Activated naive CD8-positive, alpha-beta T cell treated with anti-CD3 and anti-CD28 coated beads, Interleukin-2, amount 10 ng/mL, durations not matched to agents 7 days and 5 days (primary cell): Measurements from ENCODE around the gene TADA2A. TPM values are rescaled to one million over a fixed set of nuclear protein-coding genes. Genes with fewer than 3 reads are reported as not detected.
"Not testable (repeated sequence)": the region's sequence is repeated elsewhere in the genome, so short reads cannot be mapped to it uniquely, and the experiment has no call there.

Source experiments
- ATAC-seq: fragments of 150-1000 bp; cut with Tn5 transposase; one replicate; pipeline ENCODE4 v1.10.0; 2021; ENCODE audit warnings: low read depth, moderate library complexity
- POLR2A ChIA-PET: fragments of 350-600 bp; sonication (Branson Sonifier 250); formaldehyde crosslinking; loops from one replicate; lab custom pipeline; 2021; ENCODE audit warnings: antibody characterized with exemption; lab: Charles Lee
- DNase-seq: peaks from one replicate; pipeline ENCODE4 v3.0.0; 2021
- H3K27ac Mint-ChIP-seq: one replicate; pipeline ENCODE4 v1.8.0; 2022; ENCODE audit warnings: mild to moderate bottlenecking, mixed read lengths
- H3K27me3 Mint-ChIP-seq: one replicate; pipeline ENCODE4 v1.8.0; 2022; ENCODE audit warnings: mild to moderate bottlenecking, moderate library complexity, mixed read lengths
- H3K36me3 Mint-ChIP-seq: one replicate; pipeline ENCODE4 v1.8.0; 2021; ENCODE audit warnings: mild to moderate bottlenecking, mixed read lengths
- H3K4me1 Mint-ChIP-seq: one replicate; pipeline ENCODE4 v1.8.0; 2021; ENCODE audit warnings: mixed read lengths
- H3K4me3 Mint-ChIP-seq: one replicate; pipeline ENCODE4 v1.8.0; 2022; ENCODE audit warnings: mild to moderate bottlenecking, moderate library complexity, mixed read lengths
- H3K9me3 Mint-ChIP-seq: one replicate; pipeline ENCODE4 v1.8.0; 2021; ENCODE audit warnings: mixed read lengths
- total RNA-seq, 2 experiments: library from RNA; stranded (reverse); gene quantifications; one replicate each; pipeline ENCODE4 v1.2.3, GENCODE V29; 2021

The TADA2A gene
- total RNA-seq, 2 experiments from 2014 or later: 34.5 to 35.8 TPM

DNA sequence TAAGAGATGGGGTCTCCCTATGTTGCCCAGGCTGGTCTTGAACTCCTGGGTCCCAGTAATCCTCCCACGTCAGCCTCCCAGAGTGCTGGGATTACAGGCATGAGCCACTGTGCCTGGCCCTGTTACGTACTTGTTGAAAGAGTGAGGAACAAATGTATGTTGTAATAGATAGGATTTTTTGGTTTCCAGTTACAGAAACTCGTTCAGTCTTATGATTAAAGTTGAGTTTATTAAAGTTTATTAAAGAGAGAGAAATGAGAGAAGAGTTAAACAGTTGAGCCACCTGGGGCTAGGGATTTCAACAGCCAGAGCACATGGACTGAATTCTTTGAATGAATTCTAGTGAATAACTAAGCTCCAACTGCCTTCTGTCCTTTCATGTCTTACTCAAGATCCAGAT is 3.7 kb downstream of the TADA2A start:
- H3K4me1 Mint-ChIP-seq: peaks cover 21% of the 10 kb centered on the region
- no peaks in the 10 kb centered on the region for H3K27me3 Mint-ChIP-seq
- POLR2A ChIA-PET: interaction anchor here (1.1 kb wide), 1 partner anchor 9 kb away, joined by 4 read pairs; no protein-coding TSS in a partner anchor
- H3K27ac Mint-ChIP-seq: no peak overlapping the region
- peaks cover 36% of the 10 kb centered on the region for H3K36me3 Mint-ChIP-seq
- H3K4me3 Mint-ChIP-seq: no peak overlapping the region
- H3K9me3 Mint-ChIP-seq: no peaks in the 10 kb centered on the region
- DNase-seq (no peak), ATAC-seq (no peak)

GRCh38 chr17:37413875-37414519 is 7.3 kb downstream of the TADA2A start:
- DNase-seq: no peak
- H3K27ac Mint-ChIP-seq: no peak overlapping the region
- no peak overlapping the region for H3K4me3 Mint-ChIP-seq
- H3K36me3 Mint-ChIP-seq: peaks cover 37% of the 10 kb centered on the region
- ATAC-seq: no peak
- no peaks in the 10 kb centered on the region for H3K27me3 Mint-ChIP-seq
- H3K9me3 Mint-ChIP-seq: no peaks in the 10 kb centered on the region
- peaks cover 5% of the 10 kb centered on the region for H3K4me1 Mint-ChIP-seq
- POLR2A ChIA-PET: no interaction called here

GRCh38 chr17:37417852-37418251 is 11.2 kb downstream of the TADA2A start:
- no peaks in the 10 kb centered on the region for H3K27me3 Mint-ChIP-seq
- no peak for DNase-seq
- no peak for ATAC-seq
- no peak overlapping the region for H3K4me3 Mint-ChIP-seq
- H3K36me3 Mint-ChIP-seq: peaks cover 19% of the 10 kb centered on the region
- no peak overlapping the region for H3K27ac Mint-ChIP-seq
- no peaks in the 10 kb centered on the region for H3K9me3 Mint-ChIP-seq
- H3K4me1 Mint-ChIP-seq: peaks cover 3% of the 10 kb centered on the region
- POLR2A ChIA-PET: no interaction called here

DNA sequence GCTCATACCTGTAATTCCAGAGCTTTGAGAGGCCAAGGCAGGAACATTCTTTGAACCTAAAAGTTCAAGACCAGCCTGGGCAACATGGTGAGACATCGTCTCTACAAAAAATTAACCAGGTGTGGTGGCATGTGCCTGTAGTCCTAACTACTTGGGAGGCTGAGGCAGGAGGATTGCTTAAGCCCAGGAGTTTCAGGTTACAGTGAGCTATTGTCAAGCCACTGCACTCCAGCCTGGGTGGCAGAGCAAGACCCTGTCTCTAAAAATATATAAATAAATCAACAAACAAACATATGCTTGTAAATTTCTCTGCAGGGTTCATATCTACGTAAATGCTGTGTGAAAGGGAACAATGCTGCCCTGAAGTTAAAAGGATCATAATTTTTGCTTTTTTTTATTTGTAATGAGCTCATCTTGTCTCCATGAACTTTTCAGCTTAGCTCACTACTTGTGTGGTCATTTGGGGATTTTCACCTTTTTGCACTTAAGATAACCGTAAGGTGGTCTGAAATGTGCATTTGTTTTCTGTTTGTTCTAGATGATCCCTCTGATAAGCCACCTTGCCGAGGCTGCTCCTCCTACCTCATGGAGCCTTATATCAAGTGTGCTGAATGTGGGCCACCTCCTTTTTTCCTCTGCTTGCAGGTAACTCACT is 16.4 kb downstream of the TADA2A start:
- H3K9me3 Mint-ChIP-seq: no peaks in the 10 kb centered on the region
- H3K4me3 Mint-ChIP-seq: no peak overlapping the region
- POLR2A ChIA-PET: interaction anchor here (0.7 kb wide), 1 partner anchor 15 kb away, joined by 3 read pairs; no protein-coding TSS in a partner anchor
- no peaks in the 10 kb centered on the region for H3K27me3 Mint-ChIP-seq
- DNase-seq (no peak), ATAC-seq (no peak)
- peaks cover 6% of the 10 kb centered on the region for H3K4me1 Mint-ChIP-seq
- H3K27ac Mint-ChIP-seq: peak overlapping the region; percentile 76
- peaks cover 15% of the 10 kb centered on the region for H3K36me3 Mint-ChIP-seq

DNA sequence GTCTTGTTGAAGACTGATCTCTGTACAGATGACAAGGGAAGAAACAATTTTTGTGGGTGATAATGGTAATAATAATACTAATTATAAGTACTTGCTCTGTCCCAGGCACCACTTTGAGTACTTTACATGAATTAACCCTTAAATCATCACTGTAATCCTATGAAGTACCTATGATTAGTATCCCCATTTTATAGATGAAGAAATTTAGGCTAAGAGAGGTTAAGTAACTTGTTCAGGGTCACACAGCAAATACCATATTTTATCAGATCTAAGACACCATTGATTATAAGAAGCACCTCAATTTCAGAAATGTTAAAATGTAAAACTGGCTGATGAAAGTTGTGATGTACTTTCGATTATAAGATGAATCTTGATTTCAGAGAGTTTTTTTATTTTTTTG is 18.6 kb downstream of the TADA2A start:
- H3K4me1 Mint-ChIP-seq: peaks cover 16% of the 10 kb centered on the region
- no peak for ATAC-seq
- no peaks in the 10 kb centered on the region for H3K9me3 Mint-ChIP-seq
- no peaks in the 10 kb centered on the region for H3K27me3 Mint-ChIP-seq
- peaks cover 18% of the 10 kb centered on the region for H3K36me3 Mint-ChIP-seq
- H3K4me3 Mint-ChIP-seq: no peak overlapping the region
- POLR2A ChIA-PET: interaction anchor here (0.6 kb wide), 2 partner anchors 16 to 125 kb away, joined by 3 to 4 read pairs; no protein-coding TSS in a partner anchor
- no peak for DNase-seq
- H3K27ac Mint-ChIP-seq: no peak overlapping the region

DNA sequence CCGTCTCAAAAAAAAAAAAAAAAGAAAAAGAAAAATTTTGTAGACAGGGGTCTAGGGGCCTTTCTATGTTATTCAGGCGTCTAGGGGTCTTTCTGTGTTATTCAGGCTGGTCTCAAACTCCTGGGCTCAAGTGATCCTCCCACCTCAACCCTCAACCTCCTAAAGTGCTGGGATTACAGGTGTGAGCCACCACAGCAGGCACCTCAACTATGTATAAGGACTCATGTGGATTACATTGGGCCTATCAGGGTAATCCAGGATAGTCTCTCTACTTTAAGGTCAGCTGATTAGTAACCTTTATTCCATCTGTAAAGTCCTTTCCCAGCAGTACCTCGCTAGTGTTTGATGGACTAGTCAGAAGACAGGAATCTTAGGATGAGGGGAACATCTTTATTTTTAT is 22.4 kb downstream of the TADA2A start:
- Mint-ChIP-seq H3K27ac (peak overlapping the region; percentile 88), H3K4me1 (peaks cover 28% of the 10 kb centered on the region), H3K36me3 (peaks cover 29% of the 10 kb centered on the region), H3K4me3 (no peak overlapping the region), H3K27me3 (no peaks in the 10 kb centered on the region), H3K9me3 (no peaks in the 10 kb centered on the region)
- ATAC-seq (no peak), DNase-seq (no peak)
- POLR2A ChIA-PET: no interaction called here

GRCh38 chr17:37429453-37429852 is 22.8 kb downstream of the TADA2A start:
- Mint-ChIP-seq H3K27ac (peak overlapping the region; percentile 88), H3K4me1 (peaks cover 28% of the 10 kb centered on the region), H3K36me3 (peaks cover 32% of the 10 kb centered on the region), H3K27me3 (no peaks in the 10 kb centered on the region), H3K4me3 (peak overlapping the region; percentile 63), H3K9me3 (no peaks in the 10 kb centered on the region)
- no peak for DNase-seq
- POLR2A ChIA-PET: interaction anchor here (0.9 to 1.4 kb wide), 4 partner anchors 22 to 884 kb away, joined by 3 to 24 read pairs (median 5); partner anchors contain the start of genes ACACA and TADA2A
- no peak for ATAC-seq

DNA sequence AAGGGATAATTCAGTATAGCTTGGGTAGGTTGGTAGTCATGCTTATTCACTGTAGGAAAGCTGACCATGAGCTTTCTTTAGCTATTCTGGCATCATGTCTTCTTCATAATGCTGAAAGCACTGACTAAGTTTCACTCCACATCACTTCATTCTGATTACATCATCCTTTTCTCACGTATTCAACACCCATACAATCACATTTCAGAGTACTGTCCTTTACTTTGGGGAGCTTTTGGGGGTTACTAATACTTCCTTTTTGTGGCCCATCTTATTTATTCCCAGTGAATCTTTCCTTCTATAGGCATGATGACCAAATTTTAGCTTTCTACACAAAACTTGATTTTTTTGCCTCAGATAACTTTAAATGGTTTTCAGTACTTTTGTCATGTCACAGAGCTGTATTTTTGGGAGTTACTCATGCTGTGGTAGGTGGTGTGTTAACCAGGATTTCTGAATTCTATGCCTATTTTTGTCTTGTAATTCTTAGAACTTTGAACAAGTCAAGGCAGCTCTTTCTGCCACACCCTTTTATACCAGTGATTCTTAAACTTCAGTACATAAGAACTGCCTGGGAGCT is 23.5 kb downstream of the TADA2A start:
- no peaks in the 10 kb centered on the region for H3K9me3 Mint-ChIP-seq
- H3K4me3 Mint-ChIP-seq: peak overlapping the region; percentile 63
- DNase-seq (no peak), ATAC-seq (peak; percentile 90)
- H3K27ac Mint-ChIP-seq: peak overlapping the region; percentile 88
- peaks cover 28% of the 10 kb centered on the region for H3K4me1 Mint-ChIP-seq
- POLR2A ChIA-PET: interaction anchor here (0.5 to 1.4 kb wide), 7 partner anchors 10 to 885 kb away, joined by 3 to 24 read pairs (median 3); partner anchors contain the start of genes ACACA, DUSP14 and TADA2A
- peaks cover 30% of the 10 kb centered on the region for H3K36me3 Mint-ChIP-seq
- H3K27me3 Mint-ChIP-seq: no peaks in the 10 kb centered on the region

- Mint-ChIP-seq H3K36me3 (peaks cover 28% of the 10 kb centered on the region), H3K4me1 (peaks cover 30% of the 10 kb centered on the region)
- POLR2A ChIA-PET: interaction anchor here (1.6 kb wide), 1 partner anchor 25 kb away, joined by 6 read pairs; the partner anchor contains the start of genes ACACA and TADA2A
These were observed 26.0 kb downstream of the TADA2A start for GRCh38 chr17:37432671-37433070.

GRCh38 chr17:37438141-37438540 is 31.5 kb downstream of the TADA2A start:
- POLR2A ChIA-PET: interaction anchor here (1.0 kb wide), 1 partner anchor 31 kb away, joined by 4 read pairs; the partner anchor contains the start of genes ACACA and TADA2A
- DNase-seq: no peak
- Mint-ChIP-seq H3K4me3 (no peak overlapping the region), H3K27me3 (no peaks in the 10 kb centered on the region), H3K36me3 (peaks cover 32% of the 10 kb centered on the region), H3K4me1 (peaks cover 10% of the 10 kb centered on the region), H3K9me3 (no peaks in the 10 kb centered on the region), H3K27ac (no peak overlapping the region)
- ATAC-seq: no peak

More at GRCh38 chr17:37432671-37433070, 26.0 kb downstream of the TADA2A start:
- ATAC-seq (no peak), DNase-seq (no peak)
- no peak overlapping the region for H3K27ac Mint-ChIP-seq
- no peaks in the 10 kb centered on the region for H3K9me3 Mint-ChIP-seq
- H3K4me3 Mint-ChIP-seq: no peak overlapping the region
- no peaks in the 10 kb centered on the region for H3K27me3 Mint-ChIP-seq

- no peaks in the 10 kb centered on the region for H3K27me3 Mint-ChIP-seq
- DNase-seq (no peak), ATAC-seq (no peak)
- H3K36me3 Mint-ChIP-seq: peaks cover 26% of the 10 kb centered on the region
- no peak overlapping the region for H3K4me3 Mint-ChIP-seq
- no peaks in the 10 kb centered on the region for H3K9me3 Mint-ChIP-seq
- peaks cover 7% of the 10 kb centered on the region for H3K4me1 Mint-ChIP-seq
- POLR2A ChIA-PET: no interaction called here
- H3K27ac Mint-ChIP-seq: no peak overlapping the region
These were observed 33.7 kb downstream of the TADA2A start for GRCh38 chr17:37440424-37440823.

DNA sequence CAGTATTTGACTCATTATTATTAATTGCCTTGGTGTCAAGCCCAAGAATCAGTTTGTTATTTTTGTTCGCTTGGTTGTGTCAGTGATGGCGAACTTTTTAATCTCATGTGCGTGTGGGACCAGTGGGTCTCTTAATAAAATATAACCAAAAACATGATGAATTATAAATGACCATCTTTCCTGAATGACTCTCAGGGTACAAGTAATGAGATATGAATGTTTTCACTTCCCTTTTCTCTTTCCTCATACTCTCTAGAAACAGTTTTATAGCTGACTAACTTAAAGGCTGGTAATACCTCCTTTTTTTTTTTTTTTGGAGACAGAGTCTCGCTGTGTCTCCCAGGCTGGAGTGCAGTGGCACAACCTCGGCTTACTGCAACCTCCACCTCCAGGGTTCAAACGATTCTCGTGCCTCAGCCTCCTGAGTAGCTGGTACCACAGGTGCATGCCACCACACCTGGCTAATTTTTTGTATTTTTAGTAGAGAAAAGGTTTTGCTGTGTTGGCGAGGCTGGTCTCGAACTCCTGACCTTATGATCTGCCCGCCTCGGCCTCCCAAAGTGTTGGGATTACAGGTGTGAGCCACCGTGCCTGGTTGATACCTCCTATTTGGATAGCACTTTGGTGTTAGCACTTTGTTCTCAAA is 34.8 kb downstream of the TADA2A start:
- DNase-seq, H3K4me3 Mint-ChIP-seq, H3K27me3 Mint-ChIP-seq, ATAC-seq, H3K4me1 Mint-ChIP-seq, H3K9me3 Mint-ChIP-seq, H3K27ac Mint-ChIP-seq: not testable (repeated sequence)
- H3K36me3 Mint-ChIP-seq: peaks cover 28% of the 10 kb centered on the region
- POLR2A ChIA-PET: interaction anchor here (0.5 kb wide), 1 partner anchor 17 kb away, joined by 3 read pairs; no protein-coding TSS in a partner anchor

GRCh38 chr17:37446027-37446426 is 39.3 kb downstream of the TADA2A start:
- no peak overlapping the region for H3K4me3 Mint-ChIP-seq
- no peak for ATAC-seq
- DNase-seq: no peak
- peaks cover 18% of the 10 kb centered on the region for H3K36me3 Mint-ChIP-seq
- POLR2A ChIA-PET: interaction anchor here (1.2 kb wide), 1 partner anchor 38 kb away, joined by 3 read pairs; no protein-coding TSS in a partner anchor
- no peaks in the 10 kb centered on the region for H3K9me3 Mint-ChIP-seq
- H3K27ac Mint-ChIP-seq: no peak overlapping the region
- H3K27me3 Mint-ChIP-seq: no peaks in the 10 kb centered on the region
- H3K4me1 Mint-ChIP-seq: no peaks in the 10 kb centered on the region
